Measurements from ENCODE around the gene NRBP1.
"Not testable (repeated sequence)": the region's sequence is repeated elsewhere in the genome, so short reads cannot be mapped to it uniquely, and the experiment has no call there.

Gene NRBP1

GRCh38 chr2:27421660-27422250 lies 6.7 kb upstream of the NRBP1 start:
- DNase-seq (ENCODE audit: low read depth in 2 of 2) = no peak

GRCh38 chr2:27422958-27423357 lies 5.5 kb upstream of the NRBP1 start:
- DNase-seq (ENCODE audit: low read depth in 2 of 2) = no peak

GRCh38 chr2:27425039-27425438 lies 3.4 kb upstream of the NRBP1 start:
- DNase-seq (ENCODE audit: low read depth in 2 of 2) = not testable (repeated sequence)

- DNase-seq (ENCODE audit: low read depth in 2 of 2) = no peak
Observed at GRCh38 chr2:27427863-27428212, 593 bp upstream of the NRBP1 start.

GRCh38 chr2:27428978-27429541 lies 629 bp downstream of the NRBP1 start:
- DNase-seq (ENCODE audit: low read depth in 2 of 2) = peak; percentile 78 to 82

GRCh38 chr2:27431395-27431794 lies 3.0 kb downstream of the NRBP1 start:
- DNase-seq (ENCODE audit: low read depth in 2 of 2) = peak in 1 of 2 donors; percentile 14

GRCh38 chr2:27435628-27436027 lies 7.2 kb downstream of the NRBP1 start:
- no peak for DNase-seq (ENCODE audit: low read depth in 2 of 2)

- no peak for DNase-seq (ENCODE audit: low read depth in 2 of 2)
Observed at GRCh38 chr2:27441226-27441926, 12.9 kb downstream of the NRBP1 start.

- DNase-seq (ENCODE audit: low read depth in 2 of 2) = peak in 1 of 2 donors; percentile 12
Observed at GRCh38 chr2:27441958-27442919, 13.8 kb downstream of the NRBP1 start, which contains the start of gene KRTCAP3. KRTCAP3 (plus strand) TSS chr2:27442381; CDS start chr2:27442413, 32 bp downstream.

GRCh38 chr2:27442920-27443282 lies 14.5 kb downstream of the NRBP1 start:
- DNase-seq (ENCODE audit: low read depth in 2 of 2) = no peak

GRCh38 chr2:27445155-27445554 lies 16.7 kb downstream of the NRBP1 start:
- no peak for DNase-seq (ENCODE audit: low read depth in 2 of 2)

GRCh38 chr2:27445615-27446014 lies 17.2 kb downstream of the NRBP1 start:
- no peak for DNase-seq (ENCODE audit: low read depth in 2 of 2)

GRCh38 chr2:27446057-27446456 lies 17.6 kb downstream of the NRBP1 start:
- no peak for DNase-seq (ENCODE audit: low read depth in 2 of 2)

- DNase-seq (ENCODE audit: low read depth in 2 of 2) = no peak
Observed at GRCh38 chr2:27448381-27448780, 19.9 kb downstream of the NRBP1 start.

GRCh38 chr2:27451095-27451494 lies 22.7 kb downstream of the NRBP1 start:
- no peak for DNase-seq (ENCODE audit: low read depth in 2 of 2)

GRCh38 chr2:27453968-27454367 lies 25.5 kb downstream of the NRBP1 start:
- DNase-seq (ENCODE audit: low read depth in 2 of 2) = no peak

- no peak for DNase-seq (ENCODE audit: low read depth in 2 of 2)
Observed at GRCh38 chr2:27461118-27461517, 32.7 kb downstream of the NRBP1 start.

- no peak for DNase-seq (ENCODE audit: low read depth in 2 of 2)
Observed at GRCh38 chr2:27464443-27464842, 36.0 kb downstream of the NRBP1 start.

- DNase-seq (ENCODE audit: low read depth in 2 of 2) = no peak
Observed at GRCh38 chr2:27471961-27472360, 43.5 kb downstream of the NRBP1 start.

GRCh38 chr2:27485496-27485895 lies 57.1 kb downstream of the NRBP1 start:
- no peak for DNase-seq (ENCODE audit: low read depth in 2 of 2)

- no peak for DNase-seq (ENCODE audit: low read depth in 2 of 2)
Observed at GRCh38 chr2:27489118-27489497, 60.7 kb downstream of the NRBP1 start.
